Type B pancreatic cell (in vitro differentiated cells): ENCODE data around the gene EXOSC7. TPM values are rescaled to one million over a fixed set of nuclear protein-coding genes. Genes with fewer than 3 reads are reported as not detected.

Experiments used
- DNase-seq: peaks from one replicate; pipeline ENCODE4 v3.0.0; 2021; ENCODE audit warnings: mixed read lengths; ENCODE audit not compliant: unreplicated experiment; ENCODE audit errors: extremely low spot score
- H3K27ac Mint-ChIP-seq: 2 replicates; pipeline ENCODE4 v1.8.0; 2021; ENCODE audit warnings: mild to moderate bottlenecking, mixed read lengths
- H3K27me3 Mint-ChIP-seq: 2 replicates; pipeline ENCODE4 v1.8.0; 2021; ENCODE audit warnings: mixed read lengths
- H3K36me3 Mint-ChIP-seq: 2 replicates; pipeline ENCODE4 v1.8.0; 2021; ENCODE audit warnings: mixed read lengths
- H3K4me1 Mint-ChIP-seq: one replicate; pipeline ENCODE4 v1.8.0; 2021; ENCODE audit warnings: mixed read lengths; ENCODE audit not compliant: unreplicated experiment
- H3K4me3 Mint-ChIP-seq: 2 replicates; pipeline ENCODE4 v1.8.0; 2021; ENCODE audit warnings: mild to moderate bottlenecking, mixed read lengths
- H3K9me3 Mint-ChIP-seq: 2 replicates; pipeline ENCODE4 v1.8.0; 2021; ENCODE audit warnings: mixed read lengths
- total RNA-seq: library from RNA; stranded (reverse); gene quantifications from 2 replicates; pipeline ENCODE4 v1.2.1, GENCODE V29; 2021; ENCODE audit warnings: low replicate concordance
- TF ChIP-seq, protein P1 (sequence below): fragments of 200-600 bp; sonication (generic); conservative IDR thresholded peaks from 2 replicates; pipeline ENCODE4 v1.5.0; 2021; ENCODE audit warnings: antibody characterized with exemption, mild to moderate bottlenecking

Gene EXOSC7
- total RNA-seq, 1 donor from 2014 or later = 49.7 TPM

DNA sequence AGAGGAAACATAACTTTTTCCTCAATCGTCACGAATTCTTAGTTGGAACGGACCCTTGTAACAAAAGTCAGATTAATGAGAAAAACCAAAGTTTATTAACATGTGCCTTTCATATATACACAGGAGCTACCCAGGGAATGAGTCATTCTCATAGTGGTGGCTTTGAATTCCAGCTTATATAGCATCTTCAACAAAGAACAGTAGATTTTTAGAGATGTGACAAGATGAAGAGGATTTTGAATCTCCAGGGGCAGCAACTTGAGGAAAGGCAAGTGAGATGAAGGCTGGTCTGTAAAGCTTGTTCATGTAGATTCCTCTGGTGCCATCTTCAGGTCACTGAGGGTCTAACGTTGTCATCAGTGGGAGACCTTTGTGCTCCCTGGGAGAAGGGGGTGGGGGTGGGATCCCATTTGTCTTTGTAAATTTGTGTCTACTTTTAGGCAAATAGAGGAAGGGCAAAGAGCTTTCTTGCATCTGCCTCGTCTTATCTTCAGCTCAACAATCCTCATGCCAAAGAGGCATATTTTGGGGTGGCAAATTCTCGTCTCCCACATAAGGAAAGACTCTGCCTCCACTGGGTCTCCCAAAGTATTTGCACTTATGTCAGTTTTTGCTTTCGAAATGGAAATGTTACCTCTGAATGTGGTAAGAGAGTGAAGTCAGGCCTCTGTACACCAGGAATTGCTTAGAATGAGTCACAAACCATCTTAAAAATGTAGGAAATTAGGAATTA, 79.5 kb downstream of the EXOSC7 start:
- DNase-seq = no peak
- Mint-ChIP-seq H3K4me3 (no peak overlapping the region), H3K9me3 (no peaks in the 10 kb centered on the region), H3K27ac (no peak overlapping the region), H3K4me1 (peaks cover 5% of the 10 kb centered on the region), H3K36me3 (no peaks in the 10 kb centered on the region), H3K27me3 (peaks cover 2% of the 10 kb centered on the region)
- TF ChIP-seq, protein P1, sequence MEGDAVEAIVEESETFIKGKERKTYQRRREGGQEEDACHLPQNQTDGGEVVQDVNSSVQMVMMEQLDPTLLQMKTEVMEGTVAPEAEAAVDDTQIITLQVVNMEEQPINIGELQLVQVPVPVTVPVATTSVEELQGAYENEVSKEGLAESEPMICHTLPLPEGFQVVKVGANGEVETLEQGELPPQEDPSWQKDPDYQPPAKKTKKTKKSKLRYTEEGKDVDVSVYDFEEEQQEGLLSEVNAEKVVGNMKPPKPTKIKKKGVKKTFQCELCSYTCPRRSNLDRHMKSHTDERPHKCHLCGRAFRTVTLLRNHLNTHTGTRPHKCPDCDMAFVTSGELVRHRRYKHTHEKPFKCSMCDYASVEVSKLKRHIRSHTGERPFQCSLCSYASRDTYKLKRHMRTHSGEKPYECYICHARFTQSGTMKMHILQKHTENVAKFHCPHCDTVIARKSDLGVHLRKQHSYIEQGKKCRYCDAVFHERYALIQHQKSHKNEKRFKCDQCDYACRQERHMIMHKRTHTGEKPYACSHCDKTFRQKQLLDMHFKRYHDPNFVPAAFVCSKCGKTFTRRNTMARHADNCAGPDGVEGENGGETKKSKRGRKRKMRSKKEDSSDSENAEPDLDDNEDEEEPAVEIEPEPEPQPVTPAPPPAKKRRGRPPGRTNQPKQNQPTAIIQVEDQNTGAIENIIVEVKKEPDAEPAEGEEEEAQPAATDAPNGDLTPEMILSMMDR = peak; percentile 28

DNA sequence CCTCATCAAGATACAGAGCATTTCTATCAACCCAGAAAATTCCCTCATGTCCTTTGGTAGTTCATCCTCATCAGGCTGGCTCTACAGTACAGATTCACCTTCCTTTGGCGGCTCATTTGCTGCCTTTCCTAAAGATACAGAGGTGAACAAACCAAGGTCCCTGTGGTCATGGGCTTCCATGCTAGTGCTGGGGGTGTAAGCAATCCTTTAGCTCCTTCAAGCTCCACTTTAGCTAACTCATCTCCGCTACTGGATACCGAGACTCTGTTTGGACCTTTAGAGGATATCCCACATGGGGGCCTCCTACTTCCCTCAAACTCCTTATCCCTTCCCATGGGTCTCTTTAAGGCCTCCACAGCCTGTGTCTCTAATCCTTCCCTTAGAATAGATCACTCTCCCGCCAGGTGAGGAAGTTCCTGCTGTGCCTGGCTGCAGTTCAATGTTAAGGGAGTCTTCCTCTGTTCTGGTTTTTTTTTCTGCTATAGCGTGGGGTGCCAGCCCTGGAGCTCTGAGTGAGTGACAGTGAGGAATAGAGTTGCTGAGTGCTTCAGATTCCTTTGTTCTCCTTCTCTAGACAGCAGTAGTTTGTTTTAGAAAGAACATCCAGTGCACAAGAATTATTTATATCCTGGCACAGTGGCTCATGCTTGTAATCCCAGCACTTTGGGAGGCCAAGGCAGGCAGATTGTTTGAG, 80.7 kb downstream of the EXOSC7 start:
- no peaks in the 10 kb centered on the region for H3K27me3 Mint-ChIP-seq
- H3K4me3 Mint-ChIP-seq = no peak overlapping the region
- DNase-seq = no peak
- no peaks in the 10 kb centered on the region for H3K36me3 Mint-ChIP-seq
- TF ChIP-seq, protein P1 = no peak
- H3K27ac Mint-ChIP-seq = no peak overlapping the region
- no peaks in the 10 kb centered on the region for H3K9me3 Mint-ChIP-seq
- H3K4me1 Mint-ChIP-seq = peaks cover 5% of the 10 kb centered on the region

DNA sequence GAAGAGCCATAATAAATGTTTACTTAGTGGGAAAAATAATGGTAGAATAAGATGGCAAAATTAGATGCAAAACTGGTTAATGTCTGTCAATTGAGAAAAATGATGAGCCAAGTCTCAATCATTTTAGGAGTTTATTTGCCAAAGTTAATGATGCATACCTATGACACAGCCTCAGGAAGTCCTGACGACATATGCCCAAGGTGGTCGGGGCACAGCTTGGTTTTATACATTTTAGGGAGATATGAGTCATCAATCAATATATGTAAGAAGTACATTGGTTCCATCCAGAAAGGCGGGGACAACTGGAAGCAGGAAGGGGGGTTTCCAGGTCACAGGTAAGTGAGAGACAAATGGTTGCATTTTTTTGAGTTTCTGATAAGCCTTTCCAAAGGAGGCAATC, 81.5 kb downstream of the EXOSC7 start:
- Mint-ChIP-seq H3K9me3 (no peaks in the 10 kb centered on the region), H3K27me3 (no peaks in the 10 kb centered on the region), H3K36me3 (no peaks in the 10 kb centered on the region), H3K4me1 (peaks cover 5% of the 10 kb centered on the region), H3K27ac (no peak overlapping the region), H3K4me3 (no peak overlapping the region)
- TF ChIP-seq, protein P1 = no peak
- DNase-seq = no peak

DNA sequence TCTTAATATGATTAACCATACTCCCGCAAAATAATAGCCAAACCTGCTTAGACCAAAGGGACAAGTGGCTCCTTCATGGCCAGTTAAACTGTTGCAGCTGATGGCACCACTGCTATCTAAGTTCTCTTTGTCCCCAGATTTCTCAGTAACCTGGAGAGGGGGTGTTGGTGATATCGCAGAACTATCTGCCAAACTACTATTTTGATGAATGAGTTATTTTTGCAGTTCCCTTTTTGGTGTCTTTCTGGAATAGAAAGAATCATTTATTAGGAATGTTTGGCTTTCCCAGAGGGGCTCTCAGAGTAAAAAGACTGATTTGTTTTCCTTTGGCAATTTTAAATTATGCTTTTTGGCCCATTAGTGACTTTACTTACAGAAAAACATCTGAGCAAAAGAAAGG, 83.1 kb downstream of the EXOSC7 start:
- Mint-ChIP-seq H3K36me3 (no peaks in the 10 kb centered on the region), H3K27ac (no peak overlapping the region), H3K27me3 (no peaks in the 10 kb centered on the region), H3K9me3 (no peaks in the 10 kb centered on the region), H3K4me3 (no peak overlapping the region), H3K4me1 (peaks cover 5% of the 10 kb centered on the region)
- TF ChIP-seq, protein P1 = no peak
- no peak for DNase-seq

DNA sequence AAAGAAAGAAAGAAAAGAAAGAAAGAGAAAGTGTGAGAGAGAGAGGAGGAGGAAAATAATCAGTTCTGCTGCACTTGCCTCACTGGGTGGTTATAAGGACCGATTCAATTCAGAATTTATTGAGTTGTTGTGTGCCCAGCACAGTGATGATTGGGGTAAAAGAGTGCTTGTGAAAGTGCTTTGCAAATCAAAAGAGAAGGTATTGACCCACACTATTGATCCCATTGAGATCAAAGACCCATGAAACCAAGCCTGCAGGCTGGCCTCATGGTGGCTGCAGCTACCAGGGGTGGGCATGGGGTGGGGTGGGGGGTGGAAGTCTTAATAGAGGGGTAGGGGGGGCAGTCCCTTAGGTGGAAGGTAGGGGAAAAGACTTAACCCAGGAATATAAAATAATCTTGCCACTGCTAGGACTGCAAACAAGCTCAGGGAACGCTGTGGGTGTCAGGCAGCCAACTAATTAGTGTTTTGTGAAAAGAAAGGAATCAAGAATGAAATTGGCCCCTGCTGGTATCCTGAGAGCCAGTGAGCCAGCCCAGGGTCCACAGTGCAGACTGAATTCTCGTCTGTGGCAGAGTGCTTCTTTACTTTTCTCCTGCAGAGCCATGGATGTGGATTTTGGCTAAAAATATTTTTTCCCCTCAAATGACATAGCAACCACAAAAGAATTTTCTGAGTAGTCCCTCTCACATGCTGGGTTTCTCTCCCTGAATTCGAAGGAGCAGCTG, 84.3 kb downstream of the EXOSC7 start:
- no peaks in the 10 kb centered on the region for H3K9me3 Mint-ChIP-seq
- no peaks in the 10 kb centered on the region for H3K36me3 Mint-ChIP-seq
- no peak overlapping the region for H3K27ac Mint-ChIP-seq
- peaks cover 5% of the 10 kb centered on the region for H3K4me1 Mint-ChIP-seq
- DNase-seq = no peak
- no peaks in the 10 kb centered on the region for H3K27me3 Mint-ChIP-seq
- no peak overlapping the region for H3K4me3 Mint-ChIP-seq
- TF ChIP-seq, protein P1 = no peak

Other genes starting within 250 kb of the EXOSC7 start
- 5.0 and 5.8 TPM in 2 replicates for gene ZNF501, start 246.6 kb upstream of the EXOSC7 start, total RNA-seq
- 28.0 and 32.4 TPM in 2 replicates for gene KIAA1143, start 214.6 kb upstream of the EXOSC7 start, total RNA-seq
- 5.7 and 24.8 TPM in 2 replicates for gene KIF15, start 214.4 kb upstream of the EXOSC7 start, total RNA-seq
- 10.3 and 16.1 TPM in 2 replicates for gene TMEM42, start 114.3 kb upstream of the EXOSC7 start, total RNA-seq
- gene TGM4, start 101.6 kb upstream of the EXOSC7 start, total RNA-seq = not detected in 2 replicates
- gene ZDHHC3, start 70 bp upstream of the EXOSC7 start, total RNA-seq = 83.6 and 112 TPM in 2 replicates
- 0.43 and 1.2 TPM in 2 replicates for gene CLEC3B, start 50.1 kb downstream of the EXOSC7 start, total RNA-seq
- 26.3 and 82.5 TPM in 2 replicates for gene CDCP1, start 170.1 kb downstream of the EXOSC7 start, total RNA-seq